RWPE2 (cell line): ENCODE data around the gene BABAM2.
"Not testable (repeated sequence)": the region's sequence is repeated elsewhere in the genome, so short reads cannot be mapped to it uniquely, and the experiment has no call there.

Source experiments
- ATAC-seq: fragments of 200-7000 bp; cut with Tn5 transposase; 3 replicates; pipeline ENCODE4 v1.9.1; 2021; ENCODE audit warnings: low read depth
- DNase-seq: peaks from one replicate; pipeline ENCODE4 v3.0.0-alpha.2; 2020; ENCODE audit warnings: low spot score
- H3K27ac ChIP-seq: fragments of 450-650 bp; 2 replicates; pipeline ENCODE4 v1.5.1; 2017; ENCODE audit warnings: mild to moderate bottlenecking; ENCODE audit not compliant: poor library complexity, severe bottlenecking
- H3K27me3 ChIP-seq: fragments of 250-450 bp; sonication (Bioruptor Pico); 2 replicates; pipeline ENCODE4 v1.5.1; 2021; ENCODE audit warnings: mild to moderate bottlenecking, moderate library complexity; ENCODE audit not compliant: insufficient read depth, poor library complexity, severe bottlenecking
- H3K36me3 ChIP-seq: fragments of 250-450 bp; sonication (Bioruptor Pico); 2 replicates; pipeline ENCODE4 v1.5.1; 2020; ENCODE audit warnings: low read depth, mild to moderate bottlenecking, moderate library complexity
- H3K4me1 ChIP-seq: fragments of 250-450 bp; sonication (Bioruptor Pico); 2 replicates; pipeline ENCODE4 v1.5.1; 2021; ENCODE audit warnings: mild to moderate bottlenecking, moderate library complexity; ENCODE audit not compliant: insufficient read depth, poor library complexity, severe bottlenecking
- H3K4me3 ChIP-seq: fragments of 250-450 bp; sonication (Bioruptor Pico); 2 replicates; pipeline ENCODE4 v1.5.1; 2021; ENCODE audit warnings: mild to moderate bottlenecking, moderate library complexity; ENCODE audit not compliant: severe bottlenecking
- H3K9me3 ChIP-seq: fragments of 250-450 bp; sonication (Bioruptor Pico); 2 replicates; pipeline ENCODE4 v1.5.1; 2021; ENCODE audit warnings: mild to moderate bottlenecking, moderate library complexity; ENCODE audit not compliant: severe bottlenecking
- TF ChIP-seq, protein P1 (sequence below): fragments of 450-650 bp; IDR thresholded peaks from one replicate; pipeline ENCODE4 v1.5.1; 2017; ENCODE audit warnings: mild to moderate bottlenecking, moderate library complexity; ENCODE audit not compliant: poor library complexity, severe bottlenecking

Gene BABAM2

DNA sequence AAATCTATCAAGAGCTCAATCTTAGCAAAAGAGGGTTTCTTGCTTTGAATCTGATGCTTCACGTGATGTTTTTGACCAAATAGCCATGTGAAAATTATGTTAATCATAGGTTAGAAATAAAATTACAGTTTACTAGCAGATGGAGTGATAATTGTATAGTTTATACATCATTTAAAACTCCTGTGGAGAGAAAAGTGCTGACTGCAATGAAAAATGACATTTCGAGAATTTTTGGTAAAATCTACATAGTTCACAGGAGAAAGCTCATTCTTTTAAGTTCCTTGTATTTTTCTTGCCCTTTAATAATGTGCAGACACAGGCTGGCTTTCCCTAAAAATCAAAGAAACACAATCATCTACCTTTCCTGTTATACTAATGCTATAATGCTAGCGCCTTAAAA, 33.6 kb upstream of the BABAM2 start:
- Histone ChIP-seq H3K27me3 (no peaks in the 10 kb centered on the region), H3K27ac (no peak overlapping the region), H3K4me3 (no peak overlapping the region), H3K4me1 (peaks cover 21% of the 10 kb centered on the region), H3K9me3 (peaks cover 4% of the 10 kb centered on the region), H3K36me3 (no peaks in the 10 kb centered on the region)
- no peak for ATAC-seq
- DNase-seq: no peak
- TF ChIP-seq, protein P1, sequence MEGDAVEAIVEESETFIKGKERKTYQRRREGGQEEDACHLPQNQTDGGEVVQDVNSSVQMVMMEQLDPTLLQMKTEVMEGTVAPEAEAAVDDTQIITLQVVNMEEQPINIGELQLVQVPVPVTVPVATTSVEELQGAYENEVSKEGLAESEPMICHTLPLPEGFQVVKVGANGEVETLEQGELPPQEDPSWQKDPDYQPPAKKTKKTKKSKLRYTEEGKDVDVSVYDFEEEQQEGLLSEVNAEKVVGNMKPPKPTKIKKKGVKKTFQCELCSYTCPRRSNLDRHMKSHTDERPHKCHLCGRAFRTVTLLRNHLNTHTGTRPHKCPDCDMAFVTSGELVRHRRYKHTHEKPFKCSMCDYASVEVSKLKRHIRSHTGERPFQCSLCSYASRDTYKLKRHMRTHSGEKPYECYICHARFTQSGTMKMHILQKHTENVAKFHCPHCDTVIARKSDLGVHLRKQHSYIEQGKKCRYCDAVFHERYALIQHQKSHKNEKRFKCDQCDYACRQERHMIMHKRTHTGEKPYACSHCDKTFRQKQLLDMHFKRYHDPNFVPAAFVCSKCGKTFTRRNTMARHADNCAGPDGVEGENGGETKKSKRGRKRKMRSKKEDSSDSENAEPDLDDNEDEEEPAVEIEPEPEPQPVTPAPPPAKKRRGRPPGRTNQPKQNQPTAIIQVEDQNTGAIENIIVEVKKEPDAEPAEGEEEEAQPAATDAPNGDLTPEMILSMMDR: no peak

DNA sequence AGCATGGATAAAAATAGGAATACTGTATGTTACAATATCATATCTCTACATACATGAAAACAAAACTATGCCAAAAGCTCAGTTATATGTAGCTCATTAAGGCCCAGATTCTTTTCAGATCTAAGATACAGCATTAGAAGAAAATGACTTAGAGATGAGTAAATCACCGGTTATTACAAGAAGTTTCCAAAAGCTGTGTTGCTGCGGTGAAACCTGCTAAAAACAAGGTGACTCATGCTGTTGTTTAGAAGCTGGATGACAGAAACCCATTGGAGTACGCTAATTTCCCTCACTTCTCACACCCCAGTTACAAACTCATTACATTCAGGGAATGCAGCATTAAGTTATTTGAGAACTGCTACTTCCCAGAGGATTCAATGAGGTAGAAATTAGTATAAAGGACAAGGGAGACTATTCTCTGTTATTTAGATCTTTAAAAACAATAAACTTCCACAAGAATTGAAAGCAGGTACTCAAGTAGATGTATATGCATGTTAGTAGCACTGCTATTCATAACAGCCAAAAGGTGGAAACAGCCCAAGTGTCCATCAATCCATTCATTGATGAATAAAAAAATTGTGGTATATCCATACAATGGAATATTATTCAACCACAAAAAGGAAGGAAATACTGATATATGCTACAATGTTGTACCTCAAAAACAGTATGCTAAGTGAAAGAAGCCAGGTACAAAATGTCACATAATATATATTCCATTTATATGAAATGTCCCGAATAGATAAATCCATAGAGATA, 32.9 kb upstream of the BABAM2 start:
- H3K36me3 ChIP-seq: no peaks in the 10 kb centered on the region
- no peak for ATAC-seq
- no peak overlapping the region for H3K27ac ChIP-seq
- H3K27me3 ChIP-seq: no peaks in the 10 kb centered on the region
- H3K4me3 ChIP-seq: no peak overlapping the region
- peaks cover 21% of the 10 kb centered on the region for H3K4me1 ChIP-seq
- DNase-seq: no peak
- TF ChIP-seq, protein P1: no peak
- H3K9me3 ChIP-seq: peaks cover 4% of the 10 kb centered on the region

GRCh38 chr2:27860111-27860510, 30.4 kb upstream of the BABAM2 start:
- H3K9me3 ChIP-seq: peaks cover 4% of the 10 kb centered on the region
- ATAC-seq (peak; percentile 81), DNase-seq (no peak)
- TF ChIP-seq, protein P1: no peak
- H3K4me3 ChIP-seq: no peak overlapping the region
- peak overlapping the region; percentile 17 for H3K27ac ChIP-seq
- H3K4me1 ChIP-seq: peaks cover 20% of the 10 kb centered on the region
- no peaks in the 10 kb centered on the region for H3K27me3 ChIP-seq
- H3K36me3 ChIP-seq: no peaks in the 10 kb centered on the region

DNA sequence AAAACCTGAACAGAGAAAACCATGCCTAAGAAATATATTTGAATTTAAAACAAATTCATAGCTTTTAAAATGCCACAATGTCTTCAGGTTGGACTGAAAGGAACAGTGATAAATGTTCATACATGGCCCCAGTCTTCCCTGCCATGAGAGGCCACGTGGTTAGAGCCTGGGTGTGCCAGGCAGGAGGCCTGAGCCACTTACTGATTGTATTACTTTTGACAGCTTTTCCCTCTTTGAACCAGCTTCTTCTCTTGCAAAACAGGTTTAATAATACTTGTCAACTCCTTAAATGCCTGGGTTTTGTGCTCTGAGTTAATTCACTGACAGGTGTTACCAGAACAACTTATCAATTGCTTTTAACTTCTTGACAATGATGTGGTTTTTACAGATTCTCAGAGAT, 27.4 kb upstream of the BABAM2 start:
- H3K36me3 ChIP-seq: no peaks in the 10 kb centered on the region
- no peak overlapping the region for H3K27ac ChIP-seq
- H3K27me3 ChIP-seq: no peaks in the 10 kb centered on the region
- no peak for DNase-seq
- ATAC-seq: no peak
- H3K9me3 ChIP-seq: no peaks in the 10 kb centered on the region
- peaks cover 6% of the 10 kb centered on the region for H3K4me1 ChIP-seq
- H3K4me3 ChIP-seq: no peak overlapping the region
- TF ChIP-seq, protein P1: no peak

- H3K27me3 ChIP-seq, H3K4me1 ChIP-seq, H3K4me3 ChIP-seq, H3K9me3 ChIP-seq, H3K36me3 ChIP-seq, DNase-seq, H3K27ac ChIP-seq, ATAC-seq: not testable (repeated sequence)
These were observed 26.6 kb upstream of the BABAM2 start for GRCh38 chr2:27863955-27864354.
